ENCODE measurements around the gene IMPA2. TPM values are rescaled to one million over a fixed set of nuclear protein-coding genes. Genes with fewer than 3 reads are reported as not detected.

IMPA2 gene
- total and polyA plus RNA-seq, 8 donors: 61.0 to 263 (median 78.6) TPM

DNA sequence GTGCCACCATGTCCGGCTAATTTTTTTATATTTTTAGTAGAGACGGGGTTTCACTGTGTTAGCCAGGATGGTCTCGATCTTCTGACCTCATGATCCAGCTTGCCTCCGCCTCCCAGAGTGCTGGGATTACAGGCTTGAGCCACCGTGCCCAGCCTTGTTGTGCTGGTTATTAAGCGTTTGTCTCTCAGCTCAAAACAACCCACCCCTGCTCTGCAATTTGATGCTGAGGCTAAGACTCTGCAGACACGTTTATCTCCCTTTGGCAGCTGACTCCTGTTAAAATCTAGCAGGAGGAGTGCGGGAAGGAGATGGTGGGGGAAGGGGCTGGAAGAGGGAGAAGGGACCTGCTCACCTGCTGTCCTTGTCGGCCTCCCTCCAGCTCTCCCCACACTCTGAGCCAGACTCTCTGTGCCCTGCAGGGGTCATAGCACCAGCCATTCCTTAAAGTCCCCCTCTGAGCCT lies 29.9 kb upstream of the IMPA2 start:
- intact Hi-C loops (cut with DNase I; ENCODE audit: low total_unique reads): no loop called here
- Histone ChIP-seq H3K4me3 (no peak overlapping the region), H3K27me3 (no peaks in the 10 kb centered on the region), H3K9me3 (peaks cover 0 to under 1% (median under 1%) of the 10 kb centered on the region in 4 donors), H3K27ac (peak overlapping the region in 1 of 5 donors; percentile 14), H3K4me1 (peaks cover 6 to 34% (median 21%) of the 10 kb centered on the region in 4 donors), H3K36me3 (no peaks in the 10 kb centered on the region)
- TF ChIP-seq POLR2AphosphoS5 (IDR thresholded peaks at IDR 0.05): no peak
- TF ChIP-seq POLR2A (IDR thresholded peaks at IDR 0.05): no peak
- no peak for TF ChIP-seq EP300 (IDR thresholded peaks at IDR 0.05)
- TF ChIP-seq, protein P1, sequence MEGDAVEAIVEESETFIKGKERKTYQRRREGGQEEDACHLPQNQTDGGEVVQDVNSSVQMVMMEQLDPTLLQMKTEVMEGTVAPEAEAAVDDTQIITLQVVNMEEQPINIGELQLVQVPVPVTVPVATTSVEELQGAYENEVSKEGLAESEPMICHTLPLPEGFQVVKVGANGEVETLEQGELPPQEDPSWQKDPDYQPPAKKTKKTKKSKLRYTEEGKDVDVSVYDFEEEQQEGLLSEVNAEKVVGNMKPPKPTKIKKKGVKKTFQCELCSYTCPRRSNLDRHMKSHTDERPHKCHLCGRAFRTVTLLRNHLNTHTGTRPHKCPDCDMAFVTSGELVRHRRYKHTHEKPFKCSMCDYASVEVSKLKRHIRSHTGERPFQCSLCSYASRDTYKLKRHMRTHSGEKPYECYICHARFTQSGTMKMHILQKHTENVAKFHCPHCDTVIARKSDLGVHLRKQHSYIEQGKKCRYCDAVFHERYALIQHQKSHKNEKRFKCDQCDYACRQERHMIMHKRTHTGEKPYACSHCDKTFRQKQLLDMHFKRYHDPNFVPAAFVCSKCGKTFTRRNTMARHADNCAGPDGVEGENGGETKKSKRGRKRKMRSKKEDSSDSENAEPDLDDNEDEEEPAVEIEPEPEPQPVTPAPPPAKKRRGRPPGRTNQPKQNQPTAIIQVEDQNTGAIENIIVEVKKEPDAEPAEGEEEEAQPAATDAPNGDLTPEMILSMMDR (IDR thresholded peaks at IDR 0.05): no peak
- DNase-seq: peak in 1 of 2 donors; percentile 31
- 62 to 82% (median 73%) methylated on average over 9 of the region's 9 CpGs for WGBS, 5 donors

DNA sequence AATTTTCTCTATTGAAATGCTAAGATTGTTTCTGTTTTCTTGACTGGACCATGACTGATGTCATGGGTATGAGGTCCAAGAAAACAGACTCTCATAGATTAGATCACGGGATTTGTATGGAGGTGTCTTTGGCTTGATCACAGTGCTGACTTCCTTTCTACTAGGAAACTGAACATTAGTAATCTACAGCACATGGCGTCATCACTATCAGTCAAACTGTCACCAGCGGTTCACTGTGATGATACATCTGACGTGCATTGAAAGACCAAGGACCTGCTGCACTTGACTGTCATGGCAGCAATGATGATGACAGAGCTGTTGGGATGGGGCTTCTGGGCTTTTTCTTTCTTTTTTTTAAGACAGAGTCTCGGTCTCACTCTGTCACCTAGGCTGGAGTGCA lies 28.2 kb upstream of the IMPA2 start:
- H3K9me3 ChIP-seq: peaks cover 6 to 18% (median 14%) of the 10 kb centered on the region in 4 donors
- TF ChIP-seq EP300 (IDR thresholded peaks at IDR 0.05) (no peak), POLR2AphosphoS5 (IDR thresholded peaks at IDR 0.05) (no peak), POLR2A (IDR thresholded peaks at IDR 0.05) (no peak)
- TF ChIP-seq, protein P1 (IDR thresholded peaks at IDR 0.05): no peak
- H3K4me1 ChIP-seq: peaks cover 0 to 22% (median 10%) of the 10 kb centered on the region in 4 donors
- no peak overlapping the region for H3K4me3 ChIP-seq
- H3K27me3 ChIP-seq: no peaks in the 10 kb centered on the region
- no peaks in the 10 kb centered on the region for H3K36me3 ChIP-seq
- no peak for DNase-seq
- no peak overlapping the region for H3K27ac ChIP-seq
- intact Hi-C loops (cut with DNase I; ENCODE audit: low total_unique reads): no loop called here
- WGBS, 5 donors: 84 to 92% (median 88%) methylated on average over 5 of the region's 5 CpGs

DNA sequence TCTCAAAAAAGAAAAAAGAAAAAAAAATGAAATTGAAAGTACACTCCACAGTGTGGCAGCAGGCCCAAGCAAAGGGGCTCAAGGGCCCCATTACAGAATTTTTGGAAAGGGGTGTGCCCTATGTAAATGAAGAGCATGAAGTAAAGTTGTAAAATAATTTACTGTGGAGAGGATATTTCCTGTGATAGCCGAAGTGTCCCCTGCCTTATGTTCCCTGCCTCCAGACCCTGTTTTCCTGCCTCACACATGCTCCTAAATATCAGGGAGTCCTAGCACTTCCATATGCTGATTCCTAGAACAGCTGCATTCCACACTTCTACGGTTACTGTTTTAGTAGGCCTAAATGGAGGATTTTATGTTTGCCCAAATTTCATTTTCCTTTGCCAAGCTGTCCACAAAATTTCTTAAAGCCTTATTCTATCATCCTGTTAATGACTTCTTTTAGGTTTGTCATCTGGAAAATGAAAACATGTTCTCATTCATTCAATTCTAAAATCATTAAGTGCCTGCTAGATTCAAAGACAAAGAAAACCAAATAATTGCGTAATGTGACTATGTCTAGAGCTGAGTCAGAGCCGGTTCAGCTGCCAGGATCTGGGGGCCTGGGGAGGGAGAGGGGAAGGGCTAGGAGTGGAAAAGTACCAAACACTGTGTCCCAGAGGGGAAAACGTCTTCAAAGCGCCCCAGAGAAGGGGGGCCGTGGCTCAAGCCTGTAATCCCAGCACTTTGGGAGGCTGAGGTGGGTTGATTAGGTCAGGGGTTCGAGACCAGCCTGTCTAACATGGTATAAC lies 25.9 kb upstream of the IMPA2 start:
- WGBS, 5 donors: 40 to 56% (median 54%) methylated on average over 8 of the region's 8 CpGs
- intact Hi-C loops (cut with DNase I; ENCODE audit: low total_unique reads): no loop called here
- TF ChIP-seq POLR2AphosphoS5 (IDR thresholded peaks at IDR 0.05) (no peak), EP300 (IDR thresholded peaks at IDR 0.05) (no peak), POLR2A (IDR thresholded peaks at IDR 0.05) (no peak)
- TF ChIP-seq, protein P1 (IDR thresholded peaks at IDR 0.05): no peak
- H3K4me3 ChIP-seq: no peak overlapping the region
- H3K27ac ChIP-seq: peak overlapping the region in 4 of 5 donors; percentile 31 to 60 (median 42)
- peaks cover 6 to 19% (median 14%) of the 10 kb centered on the region in 4 donors for H3K9me3 ChIP-seq
- peaks cover 0 to 10% (median 0%) of the 10 kb centered on the region in 4 donors for H3K4me1 ChIP-seq
- DNase-seq: peak in 1 of 2 donors; percentile 83
- H3K27me3 ChIP-seq: no peaks in the 10 kb centered on the region
- no peaks in the 10 kb centered on the region for H3K36me3 ChIP-seq

DNA sequence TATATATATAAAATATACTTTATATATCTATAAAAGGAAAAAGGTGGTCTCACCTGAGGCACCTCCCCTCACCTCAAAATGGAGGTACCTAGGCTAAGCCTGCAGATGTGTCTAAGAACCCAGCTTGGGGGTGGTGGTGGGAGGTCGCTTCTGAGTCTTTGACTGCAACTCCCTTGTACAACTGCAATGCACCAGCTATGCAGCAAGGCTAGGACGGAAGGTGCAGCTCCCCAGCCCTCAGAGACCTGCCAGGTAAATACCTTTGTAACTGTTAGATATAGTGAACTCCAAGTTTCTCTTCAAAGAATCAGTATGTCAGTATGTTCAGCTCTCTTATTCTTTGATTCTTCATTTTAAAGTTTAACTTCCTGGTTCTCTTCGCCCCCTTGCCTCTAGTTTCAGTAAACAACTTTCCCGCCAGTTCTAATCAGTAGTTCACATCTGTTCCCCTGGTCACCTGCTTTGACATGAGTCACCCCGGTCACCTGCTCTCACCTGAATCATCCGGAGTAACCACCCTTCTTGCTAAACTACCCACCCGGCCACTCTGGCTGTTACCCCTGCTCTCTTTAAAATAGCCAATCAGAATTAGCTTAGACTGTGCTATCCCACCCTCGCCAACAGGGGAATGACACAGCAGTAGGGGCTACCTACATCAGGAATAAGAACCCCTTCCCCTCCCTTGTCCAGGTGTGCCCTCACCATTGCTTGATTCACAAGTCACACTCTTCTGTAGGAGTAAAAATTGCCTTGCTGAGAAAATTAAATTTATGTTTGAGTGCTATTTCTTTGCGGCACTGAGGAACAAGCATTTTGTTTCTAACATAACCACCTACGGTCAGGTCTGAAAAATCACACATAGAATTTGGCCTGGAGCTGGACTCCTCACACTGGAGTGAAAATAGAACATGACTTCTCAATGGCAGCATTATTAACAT lies 24.7 kb upstream of the IMPA2 start:
- no peaks in the 10 kb centered on the region for H3K27me3 ChIP-seq
- DNase-seq: no peak
- H3K4me3 ChIP-seq: no peak overlapping the region
- H3K9me3 ChIP-seq: peaks cover 6 to 19% (median 14%) of the 10 kb centered on the region in 4 donors
- H3K27ac ChIP-seq: no peak overlapping the region
- no peaks in the 10 kb centered on the region for H3K36me3 ChIP-seq
- H3K4me1 ChIP-seq: peaks cover 0 to 10% (median 0%) of the 10 kb centered on the region in 4 donors
- TF ChIP-seq POLR2AphosphoS5 (IDR thresholded peaks at IDR 0.05) (no peak), POLR2A (IDR thresholded peaks at IDR 0.05) (no peak), EP300 (IDR thresholded peaks at IDR 0.05) (no peak)
- TF ChIP-seq, protein P1 (IDR thresholded peaks at IDR 0.05): no peak
- WGBS, 5 donors: 85 to 91% (median 89%) methylated on average over 10 of the region's 10 CpGs
- intact Hi-C loops (cut with DNase I; ENCODE audit: low total_unique reads): no loop called here
